ENCODE data around the gene KLHL29.

- TF ChIP-seq, protein P1, sequence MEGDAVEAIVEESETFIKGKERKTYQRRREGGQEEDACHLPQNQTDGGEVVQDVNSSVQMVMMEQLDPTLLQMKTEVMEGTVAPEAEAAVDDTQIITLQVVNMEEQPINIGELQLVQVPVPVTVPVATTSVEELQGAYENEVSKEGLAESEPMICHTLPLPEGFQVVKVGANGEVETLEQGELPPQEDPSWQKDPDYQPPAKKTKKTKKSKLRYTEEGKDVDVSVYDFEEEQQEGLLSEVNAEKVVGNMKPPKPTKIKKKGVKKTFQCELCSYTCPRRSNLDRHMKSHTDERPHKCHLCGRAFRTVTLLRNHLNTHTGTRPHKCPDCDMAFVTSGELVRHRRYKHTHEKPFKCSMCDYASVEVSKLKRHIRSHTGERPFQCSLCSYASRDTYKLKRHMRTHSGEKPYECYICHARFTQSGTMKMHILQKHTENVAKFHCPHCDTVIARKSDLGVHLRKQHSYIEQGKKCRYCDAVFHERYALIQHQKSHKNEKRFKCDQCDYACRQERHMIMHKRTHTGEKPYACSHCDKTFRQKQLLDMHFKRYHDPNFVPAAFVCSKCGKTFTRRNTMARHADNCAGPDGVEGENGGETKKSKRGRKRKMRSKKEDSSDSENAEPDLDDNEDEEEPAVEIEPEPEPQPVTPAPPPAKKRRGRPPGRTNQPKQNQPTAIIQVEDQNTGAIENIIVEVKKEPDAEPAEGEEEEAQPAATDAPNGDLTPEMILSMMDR (conservative IDR thresholded peaks at IDR 0.05), result no peak
- no peak for TF ChIP-seq ZFX (IDR thresholded peaks at IDR 0.05)
Observed at GRCh38 chr2:23386339-23387220, 1.6 kb downstream of the KLHL29 start.
